ENCODE results near the gene ULBP2.
A peak's percentile ranks its signal among the peaks of the same experiment; 100 is the strongest.

DNA sequence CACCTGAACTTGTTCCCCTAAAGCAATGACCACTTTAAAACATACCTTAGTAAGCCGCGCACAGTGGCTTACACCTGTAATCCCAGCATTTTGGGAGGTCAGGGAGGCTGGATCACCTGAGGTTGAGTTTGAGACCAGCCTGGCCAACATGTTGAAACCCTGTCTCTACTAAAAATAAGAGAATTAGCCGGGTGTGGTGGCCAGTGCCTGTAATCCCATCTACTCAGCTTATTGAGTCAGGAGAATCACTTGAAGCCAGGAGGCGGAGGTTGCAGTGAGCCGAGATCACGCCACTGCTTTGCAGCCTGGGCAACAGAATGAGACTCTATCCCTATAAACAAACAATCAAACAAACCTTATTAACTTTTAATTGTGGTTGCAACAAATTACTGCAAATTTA, 42.3 kb upstream of the ULBP2 start:
- TF ChIP-seq CTCF (IDR thresholded peaks at IDR 0.05) (peak in 1 of 6 experiments; percentile 4), POLR2A (IDR thresholded peaks at IDR 0.05) (no peak)
